CD4-positive, alpha-beta T cell treated with Interleukin-12 subunit alpha and Interleukin-12 subunit beta, for 1 hour (primary cell): ENCODE data around the gene RAC3.
"Not testable (repeated sequence)": the region's sequence is repeated elsewhere in the genome, so short reads cannot be mapped to it uniquely, and the experiment has no call there.

Experiments
- DNase-seq: peaks from one replicate; pipeline ENCODE4 v3.0.0-alpha.2; 2020

Gene RAC3

GRCh38 chr17:82025401-82026107 lies 5.9 kb upstream of the RAC3 start:
- DNase-seq, result no peak

- no peak for DNase-seq
These were observed 3.2 kb upstream of the RAC3 start for GRCh38 chr17:82028246-82028645.

DNA sequence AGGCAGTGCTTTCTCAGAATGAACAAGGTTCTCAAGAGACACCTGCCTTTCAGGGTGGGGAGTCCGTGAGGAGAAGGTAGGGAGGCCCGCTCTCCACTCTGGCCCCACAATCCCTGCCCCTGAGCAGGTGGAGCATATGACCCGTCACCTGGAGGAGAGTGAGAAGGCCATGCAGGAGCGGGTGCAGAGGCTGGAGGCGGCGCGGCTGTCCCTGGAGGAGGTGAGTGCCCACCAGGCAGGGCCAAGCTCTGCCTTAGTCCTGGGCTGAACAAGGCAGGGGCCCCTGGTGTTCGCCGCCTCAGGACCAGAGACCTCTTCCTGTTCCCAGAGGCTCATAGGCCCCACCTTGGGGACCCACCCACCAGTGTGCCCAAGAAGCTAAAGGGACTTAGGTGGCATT lies 2.5 kb upstream of the RAC3 start:
- DNase-seq, result no peak

GRCh38 chr17:82029391-82029790 lies 2.1 kb upstream of the RAC3 start:
- DNase-seq, result no peak

- no peak for DNase-seq
These were observed 1.4 kb upstream of the RAC3 start for GRCh38 chr17:82029990-82030469.

DNA sequence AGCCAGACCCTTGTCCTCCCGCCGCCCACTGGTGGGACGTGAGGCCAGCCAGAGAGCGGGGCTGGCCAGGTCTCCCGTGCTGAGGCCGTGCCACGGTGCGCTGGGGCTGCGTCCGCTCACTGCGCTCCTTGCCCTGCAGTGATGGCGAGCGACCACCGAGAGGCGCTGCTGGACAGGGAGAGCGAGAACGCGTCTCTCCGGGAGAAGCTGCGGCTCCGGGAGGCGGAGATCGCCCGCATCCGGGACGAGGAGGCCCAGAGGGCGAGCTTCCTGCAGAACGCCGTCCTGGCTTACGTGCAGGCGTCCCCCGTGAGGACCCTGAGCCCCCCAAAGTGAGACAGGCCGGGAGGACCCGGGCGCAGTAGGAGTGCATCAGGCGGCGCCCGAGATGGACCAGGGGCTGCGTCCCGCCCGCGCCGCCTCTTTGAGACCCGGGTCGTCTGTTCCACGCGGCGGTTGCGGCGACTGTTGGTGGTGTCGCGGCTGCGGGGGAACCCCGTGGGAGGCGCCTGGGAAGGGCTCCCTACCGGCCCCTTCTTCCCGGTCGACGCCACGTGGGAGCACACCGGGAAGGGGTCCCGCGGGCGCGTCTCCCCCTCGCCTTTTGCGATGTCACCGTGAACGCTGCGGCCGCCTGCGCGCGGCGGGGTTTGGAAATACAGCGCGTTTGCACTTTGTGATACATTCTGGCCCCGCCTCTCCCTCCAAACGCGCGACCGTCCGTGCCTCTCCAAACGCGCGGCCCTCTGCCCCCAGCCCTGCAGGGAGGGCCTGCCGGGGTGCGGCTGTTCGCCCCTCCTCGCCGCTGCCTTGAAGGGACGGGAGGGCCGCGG lies 792 bp upstream of the RAC3 start:
- DNase-seq, result peak; percentile 85

- DNase-seq, result peak; percentile 51
These were observed 578 bp downstream of the RAC3 start for GRCh38 chr17:82031885-82032627.

DNA sequence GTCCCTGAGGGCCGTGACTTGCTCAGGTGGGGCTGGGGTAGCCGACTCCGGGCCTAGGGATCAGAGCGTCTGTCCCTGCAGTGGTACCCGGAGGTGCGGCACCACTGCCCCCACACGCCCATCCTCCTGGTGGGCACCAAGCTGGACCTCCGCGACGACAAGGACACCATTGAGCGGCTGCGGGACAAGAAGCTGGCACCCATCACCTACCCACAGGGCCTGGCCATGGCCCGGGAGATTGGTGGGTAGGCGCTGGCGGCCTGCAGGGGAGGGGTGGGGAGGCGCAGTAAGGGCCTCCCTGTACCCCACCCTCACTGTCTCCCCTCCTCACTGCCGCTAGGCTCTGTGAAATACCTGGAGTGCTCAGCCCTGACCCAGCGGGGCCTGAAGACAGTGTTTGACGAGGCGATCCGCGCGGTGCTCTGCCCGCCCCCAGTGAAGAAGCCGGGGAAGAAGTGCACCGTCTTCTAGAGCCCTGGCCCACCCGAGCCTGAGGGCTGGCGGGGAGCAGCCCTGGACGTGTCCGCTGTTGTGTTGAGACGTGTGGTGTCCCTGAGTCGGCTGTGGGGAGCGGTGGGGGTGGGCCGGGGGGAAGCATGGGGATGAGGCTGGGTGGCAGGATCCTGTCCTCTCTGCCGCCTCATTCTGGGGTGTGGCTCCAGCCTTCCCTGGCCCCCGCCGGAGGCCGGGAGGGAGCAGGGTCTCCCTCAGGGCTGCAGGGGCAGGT lies 2.0 kb downstream of the RAC3 start:
- no peak for DNase-seq

DNA sequence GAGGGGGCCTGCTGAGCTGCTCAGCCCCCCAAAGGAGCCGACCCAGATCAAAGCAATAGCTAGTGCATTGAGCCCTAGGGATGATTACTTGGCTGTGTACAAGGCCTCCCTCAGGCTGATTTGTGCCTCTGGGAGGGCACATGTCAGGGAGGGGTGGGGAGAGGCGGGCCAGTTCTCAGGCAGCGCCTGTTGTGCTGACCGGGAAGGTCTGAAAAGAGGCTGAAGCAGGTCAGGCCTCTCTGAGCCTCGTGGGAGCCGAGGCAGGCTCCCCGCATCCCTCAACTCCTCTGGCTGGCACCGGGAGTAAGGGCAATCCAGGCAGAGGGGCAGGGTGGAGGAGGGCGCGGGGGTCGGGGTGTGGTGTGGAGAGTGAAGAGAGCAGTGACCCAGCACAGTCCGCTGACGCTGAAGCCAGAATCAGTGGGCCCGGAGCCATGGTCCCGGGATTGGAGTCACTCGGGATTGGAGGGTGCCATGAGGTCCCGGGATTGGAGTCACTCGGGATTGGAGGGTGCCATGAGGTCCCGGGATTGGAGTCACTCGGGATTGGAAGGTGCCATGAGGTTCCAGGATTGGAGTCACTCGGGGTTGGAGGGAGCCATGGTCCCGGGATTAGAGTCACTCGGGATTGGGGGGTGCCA lies 3.0 kb downstream of the RAC3 start:
- no peak for DNase-seq

GRCh38 chr17:82035488-82035887 lies 4.0 kb downstream of the RAC3 start:
- DNase-seq, result no peak

- DNase-seq, result no peak
These were observed 4.6 kb downstream of the RAC3 start for GRCh38 chr17:82035956-82036633.

DNA sequence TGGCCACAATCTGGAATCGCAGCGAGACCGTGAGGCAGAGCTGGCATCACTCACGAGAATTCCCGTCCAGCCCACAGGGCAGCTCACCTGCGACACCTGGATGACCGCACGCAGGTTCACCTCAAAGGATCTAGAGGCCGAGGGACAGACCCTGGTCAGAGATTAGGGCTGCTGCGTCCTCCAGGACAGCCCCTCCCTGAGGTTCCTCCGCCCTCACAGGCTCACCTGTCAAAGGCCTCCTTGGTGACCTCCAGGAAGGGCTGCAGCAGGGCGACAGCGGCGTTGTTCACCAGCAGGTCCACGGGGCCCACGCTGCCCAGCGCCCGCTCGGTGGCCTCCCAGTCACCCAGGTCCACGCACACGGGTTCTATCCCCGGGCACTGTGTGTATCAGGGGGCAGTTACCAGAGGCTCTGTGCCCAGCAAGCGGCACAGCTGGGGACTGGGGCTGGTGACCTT lies 5.2 kb downstream of the RAC3 start:
- no peak for DNase-seq

GRCh38 chr17:82037092-82037888 lies 5.8 kb downstream of the RAC3 start, which contains the start of gene DCXR:
Gene DCXR (minus strand): TSS chr17:82037697. CDS start chr17:82037682, 15 bp downstream.
- peak; percentile 96 for DNase-seq

GRCh38 chr17:82037889-82038195 lies 6.4 kb downstream of the RAC3 start:
- DNase-seq, result no peak

GRCh38 chr17:82038796-82039409 lies 7.4 kb downstream of the RAC3 start:
- not testable (repeated sequence) for DNase-seq

- DNase-seq, result no peak
These were observed 8.3 kb downstream of the RAC3 start for GRCh38 chr17:82039695-82040299.

GRCh38 chr17:82041144-82041814 lies 9.8 kb downstream of the RAC3 start:
- DNase-seq, result no peak

DNA sequence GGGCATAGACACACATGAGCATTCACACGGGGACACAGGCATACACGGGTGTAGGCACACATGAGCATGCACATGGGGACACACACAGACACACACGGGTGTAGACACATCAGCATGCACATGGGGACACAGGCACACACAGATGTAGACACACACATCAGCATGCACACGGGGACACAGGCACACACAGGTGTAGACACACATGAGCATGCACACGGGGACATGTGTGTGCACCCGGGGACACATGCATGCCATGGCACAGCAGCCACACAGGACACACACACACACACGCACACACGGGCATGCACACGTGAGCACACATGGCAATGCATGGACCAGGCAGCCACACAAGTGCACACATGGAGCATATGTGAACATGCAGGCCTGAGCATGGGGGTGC lies 11.2 kb downstream of the RAC3 start:
- no peak for DNase-seq

DNA sequence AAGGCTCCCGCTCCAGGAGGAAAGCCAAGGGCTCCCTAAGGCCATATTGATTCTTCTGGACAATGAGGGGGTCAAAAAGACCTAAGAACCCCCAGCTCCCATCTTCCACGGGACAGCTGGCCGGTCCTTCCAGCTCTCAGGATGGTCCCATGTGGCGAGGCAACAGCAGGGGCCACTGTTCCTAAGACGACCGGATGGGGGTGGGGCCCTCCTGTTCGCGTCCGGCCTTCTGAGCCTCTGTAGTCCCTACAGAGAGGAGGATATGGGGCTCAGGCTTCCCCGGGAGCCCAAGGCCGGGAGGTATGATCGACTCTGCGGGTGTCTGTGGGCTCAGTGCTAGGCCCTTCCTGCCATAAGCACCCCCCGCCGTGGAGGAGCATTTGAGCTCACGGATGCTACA lies 12.0 kb downstream of the RAC3 start:
- no peak for DNase-seq
